A673 (cell line): ENCODE results near the gene CD300A.

Source experiments
- CTCF ChIP-seq: fragments of 300-800, 200-600 bp; sonication (generic); conservative IDR thresholded peaks from 2 replicates; pipeline ENCODE4 v1.5.1; 2017; ENCODE audit warnings: low read depth, mild to moderate bottlenecking, antibody characterized with exemption, low read length, moderate library complexity, mixed read lengths
- EZH2 ChIP-seq: fragments of 200-600 bp; sonication (generic); IDR thresholded peaks from 2 replicates; pipeline ENCODE4 v1.6.1; 2017; ENCODE audit warnings: borderline replicate concordance, low read depth, mild to moderate bottlenecking, mixed read lengths, antibody characterized with exemption, low read length; ENCODE audit not compliant: poor library complexity, severe bottlenecking

GRCh38 chr17:74485841-74486240 lies 19.4 kb downstream of the CD300A start:
- TF ChIP-seq CTCF (no peak), EZH2 (no peak)
